NK-92 (cell line): ENCODE measurements around the gene TMEM198.

Experiments used
- DNase-seq: peaks from one replicate; lab custom pipeline; 2025; ENCODE audit not compliant: unreplicated experiment; lab: John Stamatoyannopoulos, UW

The TMEM198 gene

GRCh38 chr2:219575566-219576504 lies 32.0 kb downstream of the TMEM198 start:
- no peak for DNase-seq

DNA sequence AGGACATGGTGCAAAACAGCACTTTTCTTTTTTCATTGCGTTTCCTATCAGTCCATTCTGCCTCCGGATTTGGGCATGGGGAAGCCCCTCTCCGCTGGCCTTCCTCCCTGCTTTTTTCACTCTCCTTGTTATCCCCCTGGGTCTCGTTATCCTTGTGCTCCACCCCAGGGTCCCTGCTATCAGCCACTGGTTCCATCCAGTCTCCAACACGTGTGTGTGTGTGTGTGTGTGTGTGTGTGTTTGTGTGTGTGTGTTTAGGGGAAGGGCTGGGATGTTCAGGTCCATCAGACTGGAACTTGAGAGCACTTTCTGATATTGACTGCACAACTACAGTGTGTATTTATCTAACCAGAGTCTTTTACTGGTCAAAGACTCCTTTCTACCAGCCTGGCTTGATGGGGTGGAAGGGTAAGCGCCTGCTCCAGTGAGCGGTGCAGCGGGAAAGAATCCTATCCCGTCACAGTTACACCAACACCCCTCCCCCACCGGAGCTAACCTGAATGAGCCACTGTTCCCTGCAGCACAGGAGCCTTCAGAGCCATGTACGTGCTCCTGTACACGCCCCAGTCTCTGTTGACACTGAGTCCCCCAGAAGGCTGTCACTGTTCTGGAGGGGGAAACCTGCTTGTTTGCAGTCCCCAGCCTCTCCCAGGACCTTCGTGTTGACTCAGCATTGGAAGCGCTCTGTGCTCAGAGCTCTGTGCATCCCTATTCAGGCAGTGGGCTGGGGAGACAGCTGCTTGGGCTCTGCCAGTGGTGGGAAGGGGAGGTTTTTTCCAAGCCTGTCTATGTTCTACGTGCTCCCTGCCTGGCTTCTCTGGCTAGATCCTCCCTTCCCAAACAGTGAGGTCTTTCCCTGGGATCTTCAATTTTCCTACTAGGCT lies 32.9 kb downstream of the TMEM198 start:
- no peak for DNase-seq

GRCh38 chr2:219578811-219579613 lies 35.2 kb downstream of the TMEM198 start:
- no peak for DNase-seq

DNA sequence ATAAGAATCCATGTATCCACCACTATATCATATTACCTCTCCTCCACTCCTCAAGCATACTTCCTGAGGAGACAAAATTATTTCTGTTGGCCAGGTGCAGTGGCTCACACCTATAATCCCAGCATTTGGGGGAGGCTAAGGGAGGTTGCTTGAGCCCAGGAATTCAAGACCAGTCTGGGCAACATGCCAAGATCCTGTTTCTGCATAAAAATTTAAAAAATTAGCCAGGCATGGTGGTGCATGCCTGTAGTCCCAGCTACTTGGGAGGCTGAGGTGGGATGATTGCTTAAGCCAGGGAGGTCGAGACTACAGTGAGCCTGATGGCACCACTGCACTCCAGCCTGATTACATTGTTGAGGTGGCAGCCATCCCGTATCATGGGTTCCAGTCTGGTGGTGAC lies 37.5 kb downstream of the TMEM198 start:
- DNase-seq: no peak

- DNase-seq: no peak
Observed at GRCh38 chr2:219591091-219591490, 47.3 kb downstream of the TMEM198 start.

DNA sequence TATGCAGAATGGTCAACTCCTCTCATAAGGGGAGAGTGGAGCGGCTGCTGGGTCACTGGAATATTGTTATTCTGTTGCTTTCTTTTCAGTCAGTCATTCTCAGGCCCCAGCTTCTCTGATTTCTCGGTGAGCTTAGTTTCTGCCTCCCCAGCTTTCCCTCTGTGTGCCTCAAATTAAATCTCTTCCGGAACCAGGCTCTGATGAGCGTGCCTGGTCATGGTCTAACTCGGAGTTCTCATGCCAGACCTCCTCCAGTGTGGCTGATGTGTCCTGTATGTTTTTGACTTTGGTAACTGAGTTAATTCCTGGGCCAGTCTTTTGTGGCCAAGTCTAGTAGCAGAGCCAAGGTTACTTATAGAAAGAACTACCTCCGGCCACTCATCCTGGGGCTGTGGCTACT lies 48.9 kb downstream of the TMEM198 start:
- no peak for DNase-seq

GRCh38 chr2:219593154-219593553 lies 49.3 kb downstream of the TMEM198 start:
- no peak for DNase-seq

DNA sequence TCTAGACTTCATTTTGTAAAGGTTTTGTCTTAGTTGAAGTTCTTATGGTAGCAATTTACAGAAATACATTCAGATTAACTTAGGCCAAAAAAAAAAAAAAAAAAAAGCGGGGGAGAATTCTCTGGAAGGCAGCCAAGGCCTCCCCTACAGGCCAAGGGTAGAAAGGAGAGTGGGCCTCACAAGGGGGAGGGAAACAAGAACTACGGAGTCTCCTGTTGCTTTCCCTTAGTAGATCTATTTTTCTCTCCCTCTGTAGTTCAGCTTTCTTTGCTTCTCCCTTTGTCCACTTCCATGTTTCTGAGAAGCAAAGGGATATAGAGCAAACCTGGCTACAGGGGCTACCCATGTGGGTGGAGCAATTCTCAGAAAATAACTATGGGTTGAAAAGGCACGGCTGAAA lies 51.4 kb downstream of the TMEM198 start:
- DNase-seq: no peak

GRCh38 chr2:219596954-219597551 lies 53.2 kb downstream of the TMEM198 start:
- DNase-seq: no peak

DNA sequence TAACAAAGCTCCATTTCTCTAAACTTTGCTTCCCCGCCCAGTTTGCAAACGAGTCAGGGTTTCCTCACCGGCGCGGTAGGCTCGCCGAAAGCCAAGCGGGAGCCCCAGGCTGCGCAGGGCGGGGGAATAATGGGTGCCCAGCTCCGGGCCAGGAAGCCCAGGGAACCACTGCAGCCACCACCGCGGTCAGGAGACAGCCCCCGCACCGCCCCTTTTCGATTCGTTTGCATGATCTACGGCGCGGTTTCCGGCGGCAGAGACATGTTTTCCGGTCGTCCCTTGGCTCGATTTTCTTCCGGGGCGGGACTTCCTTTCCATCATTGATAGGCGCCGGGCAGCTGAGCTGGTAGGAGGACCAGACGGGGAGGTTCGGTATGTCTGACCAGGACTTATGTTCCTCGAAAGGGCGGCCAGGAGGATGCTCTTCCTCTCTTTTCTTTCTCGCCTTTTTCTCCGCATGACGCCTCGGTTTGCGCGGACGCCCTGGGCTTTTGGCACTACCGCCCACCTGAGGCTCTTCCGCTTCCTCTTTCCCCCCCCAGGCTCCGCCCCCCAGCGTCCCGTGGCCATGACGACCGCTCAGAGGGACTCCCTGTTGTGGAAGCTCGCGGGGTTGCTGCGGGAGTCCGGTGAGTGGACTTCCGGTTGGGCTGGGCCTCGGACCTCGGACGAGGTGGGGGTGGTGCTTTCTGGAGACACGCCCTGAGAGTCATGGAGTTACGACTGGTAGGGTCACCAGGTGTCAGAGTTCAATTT lies 53.9 kb downstream of the TMEM198 start, which contains the start of gene STK11IP:
Gene STK11IP, plus strand, starts transcription at position 306 of the 756 bp plus-strand sequence. Its CDS starts 263 bp downstream, at position 569.
- DNase-seq: peak; percentile 35

- DNase-seq: no peak
Observed at GRCh38 chr2:219598308-219599078, 54.7 kb downstream of the TMEM198 start.
